ENCODE measurements around the gene GALNT9.
"Not testable (repeated sequence)": the region's sequence is repeated elsewhere in the genome, so short reads cannot be mapped to it uniquely, and the experiment has no call there.

The GALNT9 gene

DNA sequence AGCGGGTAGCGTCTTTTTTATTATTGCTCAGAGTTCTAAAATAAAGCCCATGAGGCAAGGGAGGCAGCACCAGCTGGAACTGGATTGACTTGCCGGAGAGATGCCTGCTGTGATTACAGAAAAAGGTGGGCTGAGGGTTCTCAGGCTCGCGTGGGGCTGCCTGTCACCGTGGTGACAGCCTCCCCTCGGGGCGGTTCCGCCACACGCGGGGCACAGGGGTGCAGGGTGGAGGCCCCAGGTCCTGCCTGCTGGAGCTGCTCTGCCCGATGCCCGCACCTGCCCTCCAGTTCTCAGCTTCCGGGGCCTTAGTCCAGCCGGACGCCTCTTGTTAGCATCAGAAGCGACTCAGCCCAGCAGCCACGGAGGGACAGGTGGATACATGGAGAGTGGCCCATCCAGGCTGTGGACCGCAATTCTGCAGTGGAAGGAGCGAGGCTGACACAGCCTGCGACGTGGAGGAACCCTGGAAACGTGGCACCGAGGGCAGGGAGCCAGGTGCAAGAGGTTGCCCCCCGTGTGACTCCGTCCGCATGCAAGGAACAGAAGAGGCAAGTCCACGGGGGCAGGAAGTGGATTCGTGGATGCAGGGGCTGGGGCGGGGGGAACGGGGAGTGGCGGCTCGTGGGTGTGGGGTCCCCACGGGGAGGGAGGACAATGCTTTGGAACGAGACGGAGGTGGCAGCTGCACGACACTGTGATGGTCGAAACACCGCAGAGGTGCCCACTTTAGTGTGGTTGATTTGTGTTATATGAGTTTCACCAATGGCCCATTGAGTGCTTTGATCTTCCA is 79.5 kb downstream of the GALNT9 start:
- no peak for DNase-seq (ENCODE audit: low read depth)

- no peak for DNase-seq (ENCODE audit: low read depth)
Observed at GRCh38 chr12:132248453-132249167, 80.8 kb downstream of the GALNT9 start.

DNA sequence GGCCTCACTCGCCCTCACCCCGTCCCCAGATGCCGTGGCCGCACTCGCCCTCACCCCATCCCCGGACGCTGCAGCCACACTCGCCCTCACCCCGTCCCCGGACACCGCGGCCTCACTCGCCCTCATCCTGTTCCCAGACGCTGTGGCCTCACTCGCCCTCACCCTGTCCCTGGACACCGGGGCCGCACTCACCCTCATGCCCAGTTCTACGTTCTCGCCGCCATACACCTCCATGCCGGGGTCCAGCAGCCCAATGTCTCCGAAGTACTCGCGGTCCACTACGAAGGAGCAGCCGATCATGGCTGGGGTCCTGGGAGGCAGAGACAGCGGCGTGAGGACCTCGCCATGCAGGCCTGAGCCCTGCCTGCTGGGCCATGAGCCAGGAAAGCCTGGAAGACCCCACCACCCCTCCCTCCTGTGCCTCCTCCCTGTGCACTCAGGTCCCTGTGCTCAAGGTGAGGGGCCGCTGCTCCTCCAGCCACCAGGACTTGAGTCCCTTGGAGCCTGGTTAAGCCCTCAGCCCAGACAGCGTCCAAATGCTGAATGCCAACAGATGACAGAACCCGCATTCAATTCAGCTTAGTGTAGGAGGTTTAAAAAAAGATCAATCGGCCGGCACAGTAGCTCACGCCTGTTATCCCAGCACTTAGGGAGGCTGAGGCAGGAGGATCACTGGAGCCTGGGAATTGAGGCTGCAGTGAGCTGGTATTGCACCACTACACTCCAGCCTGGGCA is 81.5 kb downstream of the GALNT9 start:
- DNase-seq (ENCODE audit: low read depth): no peak

- no peak for DNase-seq (ENCODE audit: low read depth)
Observed at GRCh38 chr12:132246997-132247717, 82.2 kb downstream of the GALNT9 start.

- no peak for DNase-seq (ENCODE audit: low read depth)
Observed at GRCh38 chr12:132245521-132246101, 83.8 kb downstream of the GALNT9 start.

GRCh38 chr12:132244724-132245295 is 84.6 kb downstream of the GALNT9 start:
- DNase-seq (ENCODE audit: low read depth): no peak

GRCh38 chr12:132243596-132244310 is 85.6 kb downstream of the GALNT9 start:
- no peak for DNase-seq (ENCODE audit: low read depth)

DNA sequence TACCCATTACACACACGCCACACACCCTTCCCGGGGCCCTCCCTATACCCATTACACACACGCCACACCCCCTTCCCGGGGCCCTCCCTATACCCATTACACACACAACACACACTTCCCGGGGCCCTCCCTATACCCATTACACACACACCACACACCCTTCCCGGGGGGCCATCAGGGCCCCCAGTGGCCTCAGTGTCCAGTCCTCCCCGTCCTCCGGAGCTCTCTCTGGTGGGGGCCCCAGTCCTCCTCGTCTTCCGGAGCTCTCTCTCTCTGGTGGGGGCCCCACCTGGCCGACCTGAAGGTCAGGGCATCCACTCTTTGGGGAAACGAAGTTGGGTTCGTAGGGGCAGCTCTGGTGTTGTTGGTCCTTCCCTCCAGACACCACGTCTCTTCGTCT is 86.2 kb downstream of the GALNT9 start:
- DNase-seq (ENCODE audit: low read depth): not testable (repeated sequence)

DNA sequence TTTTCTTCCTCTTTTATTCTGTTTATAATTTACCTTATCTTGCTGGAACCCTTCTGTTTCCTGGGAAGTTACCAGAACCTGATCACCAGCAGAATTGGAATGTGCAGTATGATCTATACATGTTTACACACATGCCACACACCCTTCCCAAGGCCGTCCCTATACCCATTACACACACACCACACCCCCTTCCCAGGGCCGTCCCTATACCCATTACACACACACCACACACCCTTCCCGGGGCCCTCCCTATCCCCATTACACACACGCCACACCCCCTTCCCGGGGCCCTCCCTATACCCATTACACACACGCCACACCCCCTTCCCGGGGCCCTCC is 88.8 kb downstream of the GALNT9 start:
- DNase-seq (ENCODE audit: low read depth): not testable (repeated sequence)

DNA sequence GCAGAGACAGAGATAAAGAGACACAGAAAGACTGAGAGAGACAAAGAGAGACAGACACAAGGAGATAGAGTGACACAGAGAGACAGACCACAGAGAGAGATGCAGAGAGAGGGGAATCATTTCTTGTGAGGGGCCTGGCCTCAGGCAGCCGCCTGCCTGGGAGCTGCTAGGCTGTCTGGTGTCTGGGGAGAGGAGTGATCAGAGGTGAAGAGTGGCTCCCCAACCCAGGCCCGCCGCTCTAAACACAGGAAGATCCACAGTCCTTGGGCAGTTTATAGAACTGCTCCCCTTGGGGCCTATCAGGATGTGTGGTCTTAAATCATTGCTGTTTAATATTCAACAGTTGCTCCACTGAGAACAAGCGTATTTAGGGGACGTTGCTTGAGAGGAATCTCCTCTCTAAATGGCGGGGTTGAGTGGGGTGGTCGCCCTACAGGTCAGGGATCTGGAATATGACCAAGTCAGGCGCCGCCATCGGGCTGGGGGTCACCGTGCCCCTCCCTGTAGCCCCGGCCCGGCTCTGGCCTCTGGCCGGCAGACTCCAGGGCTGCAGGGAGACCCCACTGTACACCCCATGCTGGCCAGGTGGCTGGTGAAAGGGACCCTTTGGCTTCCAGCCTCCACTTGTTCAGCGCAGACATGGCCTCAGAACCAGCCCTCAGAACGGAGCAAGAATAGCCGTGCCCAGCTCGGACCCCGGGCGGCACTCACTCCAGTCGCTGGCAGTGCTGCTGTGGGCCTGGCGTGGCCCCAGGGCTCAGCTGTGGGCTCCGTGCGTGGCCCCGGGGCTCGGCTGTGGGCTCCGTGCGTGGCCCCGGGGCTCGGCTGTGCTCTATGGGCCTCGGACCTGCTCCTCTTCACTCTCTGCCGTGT is 89.4 kb downstream of the GALNT9 start:
- DNase-seq (ENCODE audit: low read depth): no peak

DNA sequence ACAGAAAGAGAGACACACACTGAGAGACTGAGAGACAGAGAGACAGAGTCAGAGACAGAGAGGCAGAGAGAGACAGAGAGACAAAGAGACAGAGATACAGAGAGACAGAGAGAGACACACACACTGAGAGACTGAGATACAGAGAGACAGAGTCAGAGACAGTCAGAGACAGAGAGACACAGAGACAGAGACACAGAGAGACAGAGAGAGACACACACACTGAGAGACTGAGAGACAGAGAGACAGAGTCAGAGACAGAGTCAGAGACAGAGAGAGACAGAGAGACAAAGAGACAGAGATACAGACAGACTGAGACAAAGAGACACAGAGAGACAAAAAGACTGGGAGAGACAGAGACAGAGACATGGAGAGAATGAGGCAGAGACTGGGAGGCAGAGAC is 90.0 kb downstream of the GALNT9 start:
- no peak for DNase-seq (ENCODE audit: low read depth)

DNA sequence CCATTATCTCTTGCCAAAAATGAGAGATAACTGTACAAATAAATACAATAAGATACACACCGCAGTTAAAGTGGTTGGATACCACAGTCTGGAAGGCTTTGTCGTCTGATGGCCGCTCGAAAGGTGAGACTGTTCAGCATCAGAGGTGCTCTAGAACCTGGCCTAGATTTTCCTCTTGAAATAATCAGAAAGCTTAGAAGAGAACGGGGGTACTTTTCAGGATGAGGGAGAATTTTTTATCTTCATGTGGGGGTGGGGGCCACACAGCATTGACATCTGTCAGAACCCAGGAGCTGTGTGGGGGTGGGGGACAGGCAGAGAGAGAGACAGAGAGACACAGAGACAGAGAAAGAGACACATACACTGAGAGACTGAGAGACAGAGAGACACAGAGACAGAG is 90.5 kb downstream of the GALNT9 start:
- no peak for DNase-seq (ENCODE audit: low read depth)

DNA sequence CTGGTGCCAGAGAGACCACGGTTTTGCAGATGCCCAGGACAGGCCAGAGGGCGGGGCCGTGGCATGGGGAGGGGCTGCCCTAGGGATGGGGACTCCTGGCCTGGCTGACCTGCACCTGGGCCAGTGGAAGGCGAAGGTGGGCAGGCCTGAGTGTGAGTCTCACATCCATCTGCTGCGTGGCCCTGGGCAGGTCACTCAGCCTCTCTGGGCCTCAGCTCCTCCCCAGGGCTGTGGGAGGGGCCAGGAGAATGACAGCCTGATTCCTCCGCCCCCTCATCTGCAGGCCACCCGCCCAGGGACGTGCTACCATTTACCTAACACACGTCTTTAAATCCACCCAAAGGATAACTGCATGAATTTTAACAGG is 90.9 kb downstream of the GALNT9 start:
- no peak for DNase-seq (ENCODE audit: low read depth)

- no peak for DNase-seq (ENCODE audit: low read depth)
Observed at GRCh38 chr12:132237772-132238487, 91.5 kb downstream of the GALNT9 start.

DNA sequence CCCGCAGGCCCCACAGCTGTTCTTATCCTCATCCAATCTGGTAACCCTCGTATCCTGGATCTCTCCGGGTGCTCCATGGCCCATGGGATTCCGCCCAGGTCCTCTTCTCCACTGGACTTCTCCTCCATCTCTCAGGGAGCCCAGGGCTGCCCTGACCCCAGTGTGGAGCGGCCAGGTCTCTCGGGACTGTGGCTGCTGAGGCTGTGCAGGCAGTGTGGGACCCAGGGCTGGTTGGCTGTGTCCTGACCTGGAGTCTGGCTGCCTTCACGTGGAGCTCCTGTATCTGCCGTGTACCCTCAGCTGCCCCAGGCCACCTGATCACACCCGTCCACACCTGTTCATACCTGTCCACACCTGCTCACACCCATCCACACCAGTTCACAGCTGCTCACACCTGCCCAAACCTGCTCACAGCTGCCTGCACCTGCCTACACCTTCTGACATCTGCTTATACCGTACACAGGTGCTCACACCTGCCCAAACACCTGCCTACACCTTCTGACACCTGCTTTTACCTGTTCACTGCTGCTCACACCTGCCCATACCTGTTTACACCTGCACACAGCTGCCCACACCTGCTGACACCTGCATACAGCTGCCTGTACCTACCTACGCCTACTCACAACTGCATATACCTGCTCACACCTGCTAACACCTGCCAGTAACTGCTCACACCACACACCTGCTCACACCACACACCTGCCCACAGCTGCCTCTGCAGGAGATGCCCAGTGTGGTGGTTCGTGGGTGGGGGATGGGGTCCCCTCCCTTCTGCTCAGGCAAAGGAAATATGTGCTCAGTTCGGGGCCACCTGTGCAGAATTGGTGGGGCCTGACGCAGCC is 92.2 kb downstream of the GALNT9 start:
- no peak for DNase-seq (ENCODE audit: low read depth)

- no peak for DNase-seq (ENCODE audit: low read depth)
Observed at GRCh38 chr12:132236129-132236929, 93.1 kb downstream of the GALNT9 start.

DNA sequence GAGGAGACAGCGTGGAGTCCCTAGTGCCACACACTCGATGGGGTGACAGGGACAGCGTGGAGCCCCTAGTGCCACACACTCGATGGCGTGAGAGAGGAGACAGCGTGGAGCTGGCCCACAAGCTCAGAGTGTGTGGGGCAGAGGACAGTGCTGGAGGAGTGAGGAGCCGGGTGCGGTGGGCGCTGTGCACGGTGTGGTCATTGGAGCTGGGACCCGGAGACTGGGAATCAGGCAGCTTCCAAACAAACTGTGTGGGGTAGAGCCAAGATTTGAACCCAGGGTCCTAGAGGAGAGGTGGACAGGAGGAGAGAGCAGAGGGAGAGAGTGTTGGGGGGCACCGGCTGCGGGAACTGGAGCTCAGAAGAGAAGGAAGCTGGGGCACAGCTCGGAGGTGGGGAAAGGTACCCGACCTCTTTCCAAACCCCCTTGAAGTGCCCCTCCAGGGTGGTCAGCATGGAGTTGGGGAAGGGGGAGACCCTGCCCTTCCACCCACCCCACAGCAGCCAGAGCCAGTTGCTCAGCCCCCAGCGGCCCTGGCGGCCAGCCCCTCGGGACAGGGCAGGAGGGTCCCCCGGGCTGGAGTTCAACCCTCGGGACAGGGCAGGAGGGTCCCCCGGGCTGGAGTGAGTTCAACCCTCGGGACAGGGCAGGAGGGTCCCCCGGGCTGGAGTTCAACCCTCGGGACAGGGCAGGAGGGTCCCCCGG is 94.1 kb downstream of the GALNT9 start:
- no peak for DNase-seq (ENCODE audit: low read depth)
